Measurements from ENCODE around the gene DCAF11.
A peak's percentile ranks its signal among the peaks of the same experiment; 100 is the strongest.

The DCAF11 gene

DNA sequence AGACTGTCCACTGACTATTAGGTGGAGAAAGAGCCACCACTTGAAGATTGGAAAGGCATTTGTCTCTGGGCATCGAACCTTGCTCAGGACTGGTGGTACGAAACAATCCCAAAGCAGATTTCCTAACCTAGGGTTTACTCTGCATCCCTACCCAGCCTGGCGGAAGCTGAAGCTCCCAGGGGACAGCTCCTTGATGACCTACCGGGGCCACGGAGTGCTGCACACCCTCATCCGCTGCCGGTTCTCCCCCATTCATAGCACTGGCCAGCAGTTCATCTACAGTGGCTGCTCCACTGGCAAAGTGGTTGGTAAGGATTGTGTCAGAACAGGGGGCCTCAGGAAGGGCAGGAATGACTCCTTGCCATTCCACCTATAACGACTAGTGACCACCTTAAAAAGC is 6.6 kb downstream of the DCAF11 start:
- no peak for DNase-seq (ENCODE audit: low read depth)

- DNase-seq (ENCODE audit: low read depth), result no peak
These were observed 7.8 kb downstream of the DCAF11 start for GRCh38 chr14:24122416-24122815.

GRCh38 chr14:24122898-24123297 is 8.3 kb downstream of the DCAF11 start:
- no peak for DNase-seq (ENCODE audit: low read depth)

GRCh38 chr14:24123424-24124417 is 9.1 kb downstream of the DCAF11 start:
- no peak for DNase-seq (ENCODE audit: low read depth)

GRCh38 chr14:24126939-24127338 is 12.4 kb downstream of the DCAF11 start:
- no peak for DNase-seq (ENCODE audit: low read depth)

GRCh38 chr14:24127673-24128072 is 13.1 kb downstream of the DCAF11 start:
- DNase-seq (ENCODE audit: low read depth), result no peak

DNA sequence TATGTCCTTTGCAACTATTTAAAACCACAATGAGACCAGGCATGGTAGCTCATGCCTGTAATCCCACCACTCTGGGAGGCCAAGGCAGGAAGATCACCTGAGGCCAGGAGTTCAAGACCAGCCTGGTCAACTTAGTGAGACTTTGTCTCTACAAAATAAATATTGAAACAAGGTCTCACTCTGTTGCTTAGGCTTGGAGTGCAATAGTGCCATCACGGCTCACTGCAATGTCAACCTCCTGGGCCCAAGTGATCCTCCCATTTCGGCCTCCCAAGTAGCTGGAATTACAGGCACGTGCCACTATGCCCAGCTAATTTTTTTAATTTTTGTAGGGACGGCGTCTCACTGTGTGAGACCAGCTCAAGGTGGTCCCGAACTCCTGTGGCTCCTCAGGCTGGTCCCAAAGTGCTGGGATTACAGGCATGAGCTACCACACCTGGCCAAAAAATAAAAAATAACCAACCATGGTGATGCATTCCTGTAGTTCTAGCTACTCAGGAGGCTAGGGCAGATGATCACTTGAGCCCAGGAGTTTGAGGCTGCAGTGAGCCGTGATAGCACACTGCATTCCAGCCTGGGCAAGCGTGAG is 14.9 kb downstream of the DCAF11 start:
- DNase-seq (ENCODE audit: low read depth), result no peak

- DNase-seq (ENCODE audit: low read depth), result no peak
These were observed 15.8 kb downstream of the DCAF11 start, which contains the start of gene FITM1 for GRCh38 chr14:24130380-24130716. Gene FITM1 (plus strand): TSS chr14:24130659. CDS start chr14:24131564, 905 bp downstream.

- DNase-seq (ENCODE audit: low read depth), result no peak
These were observed 16.4 kb downstream of the DCAF11 start for GRCh38 chr14:24130717-24131548.

- no peak for DNase-seq (ENCODE audit: low read depth)
These were observed 17.0 kb downstream of the DCAF11 start for GRCh38 chr14:24131549-24131966.

- DNase-seq (ENCODE audit: low read depth), result no peak
These were observed 17.6 kb downstream of the DCAF11 start for GRCh38 chr14:24132061-24132685.

GRCh38 chr14:24132976-24133375 is 18.4 kb downstream of the DCAF11 start:
- DNase-seq (ENCODE audit: low read depth), result no peak

DNA sequence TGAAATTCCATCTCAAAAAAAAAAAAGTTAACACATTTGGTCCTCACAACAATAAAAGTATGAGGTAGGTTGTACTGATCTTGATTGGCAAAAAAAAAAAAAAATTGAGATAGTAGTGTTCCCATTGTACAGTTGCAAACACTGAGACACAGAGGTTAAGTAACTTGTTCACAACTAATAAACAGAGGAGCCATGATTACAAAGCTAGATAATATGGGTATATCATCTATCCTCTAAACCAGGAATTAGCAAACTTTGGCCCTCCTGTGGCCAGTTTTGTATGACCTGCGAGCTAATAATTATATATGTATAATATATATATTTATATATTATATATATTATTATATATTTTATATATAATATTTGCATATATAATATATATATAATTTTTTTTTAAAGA is 19.2 kb downstream of the DCAF11 start:
- no peak for DNase-seq (ENCODE audit: low read depth)

GRCh38 chr14:24135584-24135833 is 20.9 kb downstream of the DCAF11 start:
- no peak for DNase-seq (ENCODE audit: low read depth)

DNA sequence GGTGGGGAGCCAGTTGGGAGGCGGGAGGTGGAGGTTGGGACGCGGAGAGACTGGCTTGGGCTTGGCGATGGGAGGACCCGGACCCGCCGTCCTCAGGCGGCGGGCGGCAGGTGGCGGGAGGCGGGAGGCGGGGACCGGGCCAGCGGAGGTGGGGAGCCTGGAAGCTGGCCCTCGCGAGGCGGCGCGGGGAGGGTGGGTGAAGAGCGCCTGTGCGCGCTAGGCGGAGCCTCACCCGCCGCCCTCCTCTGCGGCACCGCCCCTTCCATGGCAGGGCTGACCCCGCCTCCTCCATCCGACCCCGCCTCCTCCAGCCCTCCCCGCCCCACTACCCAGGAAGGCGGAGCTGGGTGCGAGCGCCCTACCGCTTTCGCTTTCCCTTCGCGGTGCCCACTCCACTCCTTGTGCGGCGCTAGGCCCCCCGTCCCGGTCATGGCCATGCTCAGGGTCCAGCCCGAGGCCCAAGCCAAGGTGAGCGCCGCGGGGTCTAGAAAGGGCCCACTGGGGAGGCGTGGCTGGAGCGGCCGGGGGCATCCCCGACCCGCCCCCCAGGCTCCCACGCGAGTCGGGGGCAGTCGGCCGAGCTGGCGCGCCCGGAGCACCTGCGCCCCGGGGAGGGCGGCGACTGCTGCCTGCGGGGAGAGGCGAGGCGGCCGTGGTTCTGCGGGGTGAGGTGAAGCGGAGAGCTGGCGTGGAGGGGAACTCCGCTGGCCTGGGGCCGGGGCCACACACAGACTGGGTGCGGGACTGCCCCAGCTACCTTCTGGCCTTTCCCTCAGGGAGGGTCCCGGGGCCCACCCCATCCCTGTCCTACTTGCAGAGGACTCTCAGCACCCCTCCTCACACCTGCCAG is 21.5 kb downstream of the DCAF11 start, which contains the start of gene PSME1:
TSS of gene PSME1 (plus strand) at position 361 of the 850 bp plus-strand sequence. CDS start at position 430, 69 bp downstream.
- DNase-seq (ENCODE audit: low read depth), result peak; percentile 90

GRCh38 chr14:24136684-24137528 is 22.3 kb downstream of the DCAF11 start:
- DNase-seq (ENCODE audit: low read depth), result peak; percentile 3

DNA sequence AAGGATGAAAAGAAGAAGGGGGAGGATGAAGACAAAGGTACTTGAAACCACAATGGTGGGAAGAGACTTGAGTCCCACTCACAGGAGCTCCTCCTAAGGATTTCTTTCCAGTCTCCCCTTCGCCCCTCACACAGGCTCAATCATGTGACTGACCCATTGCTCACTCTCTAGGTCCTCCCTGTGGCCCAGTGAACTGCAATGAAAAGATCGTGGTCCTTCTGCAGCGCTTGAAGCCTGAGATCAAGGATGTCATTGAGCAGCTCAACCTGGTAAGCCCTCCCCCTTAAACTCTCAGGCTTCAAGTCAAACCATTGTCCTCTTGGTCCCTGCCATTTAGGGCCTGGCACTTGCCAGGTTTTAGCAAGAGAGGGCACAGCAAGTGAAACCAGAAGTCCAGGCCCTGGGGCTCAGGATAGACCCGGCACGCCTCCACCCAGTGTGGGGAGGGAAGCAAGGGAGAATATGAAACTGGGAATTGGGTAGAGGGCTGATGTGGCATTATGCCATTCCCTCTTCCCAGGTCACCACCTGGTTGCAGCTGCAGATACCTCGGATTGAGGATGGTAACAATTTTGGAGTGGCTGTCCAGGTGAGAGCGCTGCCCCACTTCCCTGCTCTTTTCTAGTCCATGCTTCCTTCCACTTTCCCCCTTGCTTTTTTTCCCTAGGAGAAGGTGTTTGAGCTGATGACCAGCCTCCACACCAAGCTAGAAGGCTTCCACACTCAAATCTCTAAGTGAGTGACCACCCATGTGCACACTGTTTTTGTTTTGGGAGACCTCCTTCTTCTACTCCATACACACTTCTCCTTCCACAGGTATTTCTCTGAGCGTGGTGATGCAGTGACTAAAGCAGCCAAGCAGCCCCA is 23.2 kb downstream of the DCAF11 start:
- no peak for DNase-seq (ENCODE audit: low read depth)

- no peak for DNase-seq (ENCODE audit: low read depth)
These were observed 24.1 kb downstream of the DCAF11 start for GRCh38 chr14:24138396-24139271.

Measured in EH (cell line).